ENCODE data around the gene PPL.

The PPL gene

GRCh38 chr16:4859900-4860255 is 77.1 kb downstream of the PPL start:
- in situ Hi-C loops (cut with MboI; ENCODE audit: low pct_unique_long_range_greater_than_20kb, low sequenced_read_pairs, unreplicated experiment) = no loop called here
- TF ChIP-seq CTCF (IDR thresholded peaks at IDR 0.05; ENCODE audit: extremely low read depth, insufficient read depth, missing control alignments) = no peak
- DNase-seq (ENCODE audit: low spot score) = no peak

GRCh38 chr16:4859190-4859899 is 77.6 kb downstream of the PPL start:
- no peak for DNase-seq (ENCODE audit: low spot score)
- no peak for TF ChIP-seq CTCF (IDR thresholded peaks at IDR 0.05; ENCODE audit: extremely low read depth, insufficient read depth, missing control alignments)
- in situ Hi-C loops (cut with MboI; ENCODE audit: low pct_unique_long_range_greater_than_20kb, low sequenced_read_pairs, unreplicated experiment) = no loop called here

GRCh38 chr16:4855804-4856203 is 81.1 kb downstream of the PPL start:
- no peak for DNase-seq (ENCODE audit: low spot score)
- in situ Hi-C loops (cut with MboI; ENCODE audit: low pct_unique_long_range_greater_than_20kb, low sequenced_read_pairs, unreplicated experiment) = no loop called here
- TF ChIP-seq CTCF (IDR thresholded peaks at IDR 0.05; ENCODE audit: extremely low read depth, insufficient read depth, missing control alignments) = no peak

DNA sequence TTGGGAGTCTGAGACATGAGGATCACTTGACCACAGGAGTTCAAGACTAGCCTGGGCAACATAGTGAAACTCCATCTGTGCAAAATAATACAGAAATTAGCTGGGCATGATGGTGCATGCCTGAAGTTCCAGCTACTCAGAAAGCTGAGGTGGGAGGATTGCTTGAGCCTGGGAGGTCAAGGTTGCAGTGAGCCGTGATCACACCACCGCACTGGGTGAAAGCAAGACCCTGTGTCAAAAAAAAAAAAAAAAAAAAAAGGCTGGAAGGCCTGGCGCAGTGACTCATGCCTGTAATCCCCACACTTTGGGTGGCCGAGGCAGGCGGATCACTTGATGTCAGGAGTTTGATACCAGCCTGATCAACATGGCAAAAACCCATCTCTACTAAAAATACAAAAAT is 81.6 kb downstream of the PPL start:
- TF ChIP-seq CTCF (IDR thresholded peaks at IDR 0.05; ENCODE audit: extremely low read depth, insufficient read depth, missing control alignments) = no peak
- DNase-seq (ENCODE audit: low spot score) = no peak
- in situ Hi-C loops (cut with MboI; ENCODE audit: low pct_unique_long_range_greater_than_20kb, low sequenced_read_pairs, unreplicated experiment) = no loop called here

DNA sequence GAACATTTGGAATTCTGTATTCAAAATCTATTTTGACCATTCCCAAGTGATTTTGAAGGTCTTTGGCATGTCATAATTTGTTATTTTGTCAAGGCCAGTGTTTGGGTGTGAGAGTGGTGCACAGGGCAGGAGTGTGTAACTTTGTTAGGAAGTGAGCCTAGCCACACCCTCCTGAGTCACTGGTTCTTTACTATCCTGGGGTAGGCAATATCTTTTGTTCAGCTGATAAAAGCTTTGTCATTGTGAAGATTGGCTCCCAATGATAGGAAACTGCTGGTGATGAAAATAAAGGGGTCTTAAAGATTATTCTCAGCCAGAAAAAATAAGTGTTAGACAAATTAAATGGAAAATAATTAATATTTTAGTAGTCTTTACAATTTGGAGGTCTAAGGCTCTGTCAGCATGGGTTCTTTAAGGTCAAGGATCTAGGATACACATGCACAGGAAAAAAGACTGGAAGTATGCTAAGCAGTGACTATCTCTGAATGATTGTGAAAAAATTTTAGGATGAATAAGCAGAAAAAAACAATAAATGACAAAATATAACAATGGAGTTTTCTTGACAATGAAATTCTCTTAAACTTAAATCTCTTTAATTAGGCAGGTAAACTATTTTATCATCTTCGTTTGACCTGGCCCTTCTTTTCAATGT is 84.6 kb downstream of the PPL start:
- DNase-seq (ENCODE audit: low spot score) = no peak
- TF ChIP-seq CTCF (IDR thresholded peaks at IDR 0.05; ENCODE audit: extremely low read depth, insufficient read depth, missing control alignments) = no peak
- in situ Hi-C loops (cut with MboI; ENCODE audit: low pct_unique_long_range_greater_than_20kb, low sequenced_read_pairs, unreplicated experiment) = no loop called here

GRCh38 chr16:4850211-4850610 is 86.7 kb downstream of the PPL start:
- in situ Hi-C loops (cut with MboI; ENCODE audit: low pct_unique_long_range_greater_than_20kb, low sequenced_read_pairs, unreplicated experiment) = no loop called here
- no peak for DNase-seq (ENCODE audit: low spot score)
- no peak for TF ChIP-seq CTCF (IDR thresholded peaks at IDR 0.05; ENCODE audit: extremely low read depth, insufficient read depth, missing control alignments)
